Endothelial cell of umbilical vein (primary cell): ENCODE data around the gene DCAF5. TPM values are rescaled to one million over a fixed set of nuclear protein-coding genes. Genes with fewer than 3 reads are reported as not detected.

Experiments used
- BruUV-seq: library from RNA; stranded (reverse); fragments of 400-500 nt; replicated peaks from 2 replicates; lab custom pipeline; 2021; lab: Mats Ljungman, UMichigan
- CTCF ChIA-PET: fragments of 300-600, 350-600 bp; sonication (Branson Sonifier 250); formaldehyde crosslinking; loops from one replicate; lab custom pipeline; 2021; ENCODE audit warnings: antibody characterized with exemption, inconsistent platforms; lab: Charles Lee
- POLR2A ChIA-PET: fragments of 300-600, 350-600 bp; sonication (Branson Sonifier 250); formaldehyde crosslinking; loops from one replicate; lab custom pipeline; 2021; ENCODE audit warnings: antibody characterized with exemption, inconsistent platforms; lab: Charles Lee
- DNase-seq: peaks from one replicate; pipeline ENCODE4 v3.0.0-alpha.2; 2011; ENCODE audit warnings: low read depth, low spot score
- FAIRE-seq: peaks from 2 replicates; lab custom pipeline; 2011; peaks lifted over from hg19 to GRCh38; lab: Jason Lieb, UNC
- H2AFZ ChIP-seq: 2 replicates; pipeline ENCODE4 v1.6.0; 2012; ENCODE audit warnings: low read depth, low read length, control low read depth, inconsistent platforms
- H3K27ac ChIP-seq: 2 replicates; pipeline ENCODE4 v1.5.1; 2011; ENCODE audit warnings: low read depth, mild to moderate bottlenecking, control low read depth, low read length, moderate library complexity; ENCODE audit not compliant: insufficient read depth
- H3K27me3 ChIP-seq, 2 experiments: 2 replicates each; pipeline versions ENCODE4 v1.6.0 to v1.6.1; 2011; ENCODE audit warnings: low read length in 2 of 2, mixed read lengths in 1 of 2; ENCODE audit not compliant: control insufficient read depth in 2 of 2, insufficient read depth in 2 of 2
- H3K36me3 ChIP-seq, 2 experiments: 2 replicates in 1 of 2; 3 replicates in 1 of 2; pipeline ENCODE4 v1.5.1; 2011; ENCODE audit warnings: low read length in 2 of 2, mild to moderate bottlenecking in 1 of 2, moderate library complexity in 1 of 2; ENCODE audit not compliant: control insufficient read depth in 2 of 2, insufficient read depth in 2 of 2; ENCODE audit errors: extremely low read depth in 1 of 2
- H3K4me1 ChIP-seq: 3 replicates; pipeline ENCODE4 v1.5.1; 2011; ENCODE audit warnings: mild to moderate bottlenecking, low read length; ENCODE audit not compliant: control insufficient read depth, insufficient read depth; ENCODE audit errors: extremely low read depth
- H3K4me2 ChIP-seq: 2 replicates; pipeline ENCODE4 v1.6.1; 2011; ENCODE audit warnings: low read length, control low read depth, mixed read lengths; ENCODE audit not compliant: insufficient read depth
- H3K4me3 ChIP-seq, 3 experiments: fragments of 200-600 bp in 1 of 3; sonication (generic), shearing (Covaris generic) in 1 of 3; replicated peaks in 1 of 3; 2 replicates each; pipeline ENCODE4 v1.5.1; 2011 to 2016; ENCODE audit warnings: control low read depth in 3 of 3, low read length in 3 of 3, mild to moderate bottlenecking in 2 of 3, inconsistent platforms in 1 of 3, low read depth in 1 of 3, moderate library complexity in 1 of 3; ENCODE audit not compliant: insufficient read depth in 1 of 3
- H3K79me2 ChIP-seq: 2 replicates; pipeline ENCODE4 v1.6.0; 2012; ENCODE audit warnings: low read length, inconsistent platforms; ENCODE audit not compliant: control insufficient read depth, insufficient read depth
- H3K9ac ChIP-seq: replicated peaks from 2 replicates; pipeline ENCODE3; 2011; ENCODE audit warnings: low read length, control low read depth; ENCODE audit not compliant: insufficient read depth; ENCODE audit errors: extremely low read depth
- H3K9me1 ChIP-seq: replicated peaks from 3 replicates; pipeline ENCODE4 v1.6.0; 2011; ENCODE audit warnings: mild to moderate bottlenecking, low read length; ENCODE audit not compliant: control insufficient read depth, insufficient read depth; ENCODE audit errors: extremely low read depth
- H3K9me3 ChIP-seq: replicated peaks from 2 replicates; pipeline ENCODE4 v1.5.1; 2012; ENCODE audit warnings: low read length, inconsistent platforms; ENCODE audit not compliant: control insufficient read depth, insufficient read depth
- H4K20me1 ChIP-seq: replicated peaks from 2 replicates; pipeline ENCODE3; 2011; ENCODE audit warnings: mild to moderate bottlenecking, low read length; ENCODE audit not compliant: control insufficient read depth, insufficient read depth; ENCODE audit errors: extremely low read depth
- EZH2 ChIP-seq: IDR thresholded peaks from 2 replicates; pipeline ENCODE4 v1.6.1; 2012; ENCODE audit warnings: borderline replicate concordance, low read depth, mild to moderate bottlenecking, moderate library complexity, low read length, inconsistent platforms; ENCODE audit not compliant: severe bottlenecking
- FOS ChIP-seq: IDR thresholded peaks from 2 replicates; pipeline ENCODE4 v1.6.1; 2011; ENCODE audit warnings: mild to moderate bottlenecking, low read length, moderate library complexity, borderline replicate concordance; ENCODE audit not compliant: insufficient read depth
- GATA2 ChIP-seq: IDR thresholded peaks from 2 replicates; pipeline ENCODE4 v1.7.0; 2011; ENCODE audit warnings: low read depth, mild to moderate bottlenecking, moderate library complexity, mixed read lengths, low read length; ENCODE audit not compliant: insufficient read length, insufficient read depth
- JUN ChIP-seq: IDR thresholded peaks from 2 replicates; pipeline ENCODE4 v1.6.1; 2011; ENCODE audit warnings: borderline replicate concordance, low read depth; ENCODE audit not compliant: insufficient read length, insufficient read depth
- MYC ChIP-seq: IDR thresholded peaks from one replicate; pipeline ENCODE4 v1.6.1; 2011; ENCODE audit warnings: mild to moderate bottlenecking, low read depth, low read length
- POLR2A ChIP-seq: IDR thresholded peaks from 2 replicates; pipeline ENCODE4 v1.6.1; 2012; ENCODE audit warnings: low read depth, mild to moderate bottlenecking, control low read depth, low read length
- POLR2AphosphoS5 ChIP-seq: IDR thresholded peaks from 2 replicates; pipeline ENCODE4 v1.6.1; 2012; ENCODE audit warnings: low read depth, mild to moderate bottlenecking, control low read depth, low read length, moderate library complexity; ENCODE audit not compliant: insufficient read depth
- dilution Hi-C: fragments of 300-500 bp; cut with MboI; formaldehyde crosslinking; loops from one replicate; pipeline ENCODE4 v1.15.0; 2019; ENCODE audit warnings: low sequenced_read_pairs; ENCODE audit not compliant: extremely low pct_ligation_motif_present
- intact Hi-C: fragments of 100-400 bp; cut with micrococcal nuclease; formaldehyde crosslinking; loops from one replicate; pipeline ENCODE4 v1.10.0; 2022
- polyA plus RNA-seq, 4 experiments: library from polyadenylated mRNA; depleted of rRNA in 3 of 4; stranded (reverse) in 3 of 4; unstranded in 1 of 4; fragments of >200 nt; gene quantifications; 2 replicates each; pipeline versions ENCODE4 v1.2.1 to v1.2.3, GENCODE V29; 2011 to 2012; ENCODE audit warnings: missing spikeins in 1 of 4
- total RNA-seq: library from RNA; stranded (reverse); gene quantifications from 2 replicates; pipeline ENCODE4 v1.2.3, GENCODE V29; 2021
- TF ChIP-seq, protein P1 (sequence below): IDR thresholded peaks from 2 replicates; pipeline ENCODE4 v1.6.1; 2011; ENCODE audit not compliant: insufficient read depth, insufficient read length
- TF ChIP-seq, protein P2 (sequence below), 2 donors: IDR thresholded peaks; 1 replicate in 1 of 2; 2 replicates in 1 of 2; pipeline ENCODE4 v1.5.1; 2011; ENCODE audit warnings: low read length in 2 of 2, mild to moderate bottlenecking in 2 of 2, moderate library complexity in 2 of 2, control low read depth in 1 of 2, inconsistent platforms in 1 of 2, low read depth in 1 of 2; ENCODE audit not compliant: insufficient read depth in 1 of 2; ENCODE audit errors: extremely low read depth in 1 of 2

The DCAF5 gene
- total and polyA plus RNA-seq, 2 donors (not counting 3 experiments of a cell fraction or from before 2014, with no cell fraction given), result 37.9 to 52.5 TPM

DNA sequence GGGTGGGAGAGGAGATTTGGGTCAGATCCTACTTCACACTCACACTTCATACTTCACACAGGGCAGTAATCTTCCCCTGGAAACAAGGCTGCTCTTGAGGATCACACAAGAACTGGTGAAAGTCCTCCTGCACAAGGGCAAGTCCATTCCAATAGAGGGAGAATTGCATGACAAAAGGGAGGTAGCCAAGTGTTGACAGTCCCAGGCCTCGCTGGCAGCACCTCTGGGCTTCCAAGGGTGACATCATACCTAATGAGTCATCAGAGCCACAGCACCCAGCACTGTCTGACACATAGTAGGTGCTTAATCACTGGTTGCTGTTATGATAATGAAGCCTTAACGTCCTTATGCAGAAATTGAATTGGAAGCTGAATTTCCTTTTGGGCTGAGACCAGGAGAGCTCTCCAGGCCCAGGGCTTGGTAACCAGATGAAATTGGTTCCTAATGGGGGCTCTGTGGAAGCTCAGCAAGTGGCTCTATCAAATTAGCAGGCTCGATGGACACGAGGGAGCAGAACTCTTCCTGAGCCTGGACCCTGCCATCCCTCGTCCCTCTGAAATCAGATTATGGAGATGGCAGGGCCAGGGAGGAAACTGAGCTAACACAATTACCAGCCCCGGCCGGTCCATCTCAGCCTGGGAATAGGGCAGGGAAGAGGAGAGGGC, 115.0 kb downstream of the DCAF5 start:
- Histone ChIP-seq H3K4me2 (peak overlapping the region; percentile 15), H4K20me1 (no peaks in the 10 kb centered on the region), H3K9ac (peak overlapping the region; percentile 62), H3K4me3 (no peak overlapping the region), H3K9me3 (no peaks in the 10 kb centered on the region), H3K79me2 (no peaks in the 10 kb centered on the region), H3K36me3 (no peaks in the 10 kb centered on the region), H3K4me1 (peaks cover 52% of the 10 kb centered on the region), H3K9me1 (no peaks in the 10 kb centered on the region), H3K27me3 (no peaks in the 10 kb centered on the region), H3K27ac (peak overlapping the region; percentile 93), H2AFZ (no peak overlapping the region)
- POLR2A ChIA-PET, result interaction anchor here (0.6 to 2.7 kb wide), 6 partner anchors 9 to 98 kb away, joined by 3 to 14 read pairs (median 4); no protein-coding TSS in a partner anchor
- DNase-seq (peak; percentile 76), FAIRE-seq (no peak)
- intact Hi-C loops, result loop anchor here (1.0 to 2.0 kb wide), 4 partner anchors 17 to 63 kb away; partner anchors contain the start of gene ACTN1
- TF ChIP-seq JUN (peak; percentile 95), FOS (peak; percentile 45), POLR2A (peak; percentile 29)
- TF ChIP-seq, protein P1, sequence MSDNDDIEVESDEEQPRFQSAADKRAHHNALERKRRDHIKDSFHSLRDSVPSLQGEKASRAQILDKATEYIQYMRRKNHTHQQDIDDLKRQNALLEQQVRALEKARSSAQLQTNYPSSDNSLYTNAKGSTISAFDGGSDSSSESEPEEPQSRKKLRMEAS, result no peak
- CTCF ChIA-PET, result interaction anchor here (0.8 to 4.1 kb wide), 19 partner anchors 9 to 127 kb away, joined by 3 to 25 read pairs (median 5); partner anchors contain the start of gene ACTN1
- dilution Hi-C loops, result no loop called here
- BruUV-seq, result TSS peak; percentile 56

DNA sequence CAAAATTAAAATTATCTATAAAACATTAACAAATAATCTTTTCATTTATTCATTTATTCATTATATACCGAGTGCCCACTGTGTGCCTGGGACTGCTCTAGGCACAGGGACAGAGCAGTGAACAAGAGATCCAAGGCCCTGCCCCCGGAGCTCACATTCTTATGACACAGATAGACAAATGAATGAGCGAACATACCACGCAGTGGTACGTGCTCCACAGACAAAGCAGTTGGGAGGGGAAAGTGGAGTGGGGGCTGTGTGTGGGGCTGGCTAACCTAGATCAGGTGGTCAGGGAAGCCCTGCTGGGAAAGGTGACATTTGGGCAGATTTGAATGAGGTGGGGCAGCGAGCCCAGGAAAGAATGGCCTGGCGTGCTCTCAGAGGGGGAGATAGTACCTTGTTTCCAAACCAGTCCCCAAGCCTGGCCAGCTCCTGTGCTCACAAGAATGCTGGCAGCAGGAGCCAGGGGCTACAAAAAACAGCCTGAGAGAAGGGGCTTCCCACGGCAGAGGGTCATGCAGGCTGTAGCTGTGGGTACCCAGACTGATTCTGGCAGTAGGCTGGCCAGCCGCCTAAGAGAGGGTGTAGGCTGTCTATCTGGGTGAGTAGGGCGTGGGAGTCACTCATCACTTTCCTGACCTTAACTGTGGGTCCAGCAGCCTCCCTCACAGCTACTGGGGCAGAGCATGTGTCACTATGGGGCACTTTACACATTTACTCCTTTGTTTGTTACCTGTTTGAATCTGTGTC, 116.0 kb downstream of the DCAF5 start:
- TF ChIP-seq, protein P2, sequence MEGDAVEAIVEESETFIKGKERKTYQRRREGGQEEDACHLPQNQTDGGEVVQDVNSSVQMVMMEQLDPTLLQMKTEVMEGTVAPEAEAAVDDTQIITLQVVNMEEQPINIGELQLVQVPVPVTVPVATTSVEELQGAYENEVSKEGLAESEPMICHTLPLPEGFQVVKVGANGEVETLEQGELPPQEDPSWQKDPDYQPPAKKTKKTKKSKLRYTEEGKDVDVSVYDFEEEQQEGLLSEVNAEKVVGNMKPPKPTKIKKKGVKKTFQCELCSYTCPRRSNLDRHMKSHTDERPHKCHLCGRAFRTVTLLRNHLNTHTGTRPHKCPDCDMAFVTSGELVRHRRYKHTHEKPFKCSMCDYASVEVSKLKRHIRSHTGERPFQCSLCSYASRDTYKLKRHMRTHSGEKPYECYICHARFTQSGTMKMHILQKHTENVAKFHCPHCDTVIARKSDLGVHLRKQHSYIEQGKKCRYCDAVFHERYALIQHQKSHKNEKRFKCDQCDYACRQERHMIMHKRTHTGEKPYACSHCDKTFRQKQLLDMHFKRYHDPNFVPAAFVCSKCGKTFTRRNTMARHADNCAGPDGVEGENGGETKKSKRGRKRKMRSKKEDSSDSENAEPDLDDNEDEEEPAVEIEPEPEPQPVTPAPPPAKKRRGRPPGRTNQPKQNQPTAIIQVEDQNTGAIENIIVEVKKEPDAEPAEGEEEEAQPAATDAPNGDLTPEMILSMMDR (IDR thresholded peaks at IDR 0.05; ENCODE audit: extremely low read depth in 1 of 2, insufficient read depth in 1 of 2, low read depth in 1 of 2, low read length in 2 of 2), result no peak
- no peak for TF ChIP-seq GATA2
- TF ChIP-seq, protein P1, result no peak
- TF ChIP-seq JUN, result no peak
- no peak for TF ChIP-seq POLR2A
- TF ChIP-seq MYC, result no peak
- TF ChIP-seq POLR2AphosphoS5, result no peak
- TF ChIP-seq EZH2, result no peak
- TF ChIP-seq FOS, result no peak
- no peaks in the 10 kb centered on the region for H3K36me3 ChIP-seq
- no peaks in the 10 kb centered on the region for H3K27me3 ChIP-seq
- peak overlapping the region; percentile 93 for H3K27ac ChIP-seq
- no peak overlapping the region for H3K9ac ChIP-seq
- no peak overlapping the region for H2AFZ ChIP-seq
- peaks cover 49% of the 10 kb centered on the region for H3K4me1 ChIP-seq
- FAIRE-seq, result no peak
- H3K9me3 ChIP-seq, result no peaks in the 10 kb centered on the region
- BruUV-seq, result no TSS peak
- intact Hi-C loops, result no loop called here
- H4K20me1 ChIP-seq, result no peaks in the 10 kb centered on the region
- H3K79me2 ChIP-seq, result no peaks in the 10 kb centered on the region
- no peak overlapping the region for H3K4me3 ChIP-seq
- CTCF ChIA-PET, result interaction anchor here (2.2 to 4.1 kb wide), 4 partner anchors 14 to 64 kb away, joined by 9 to 25 read pairs (median 16); no protein-coding TSS in a partner anchor
- no peak for DNase-seq
- POLR2A ChIA-PET, result interaction anchor here (2.7 kb wide), 1 partner anchor 59 kb away, joined by 14 read pairs; no protein-coding TSS in a partner anchor
- dilution Hi-C loops, result no loop called here
- H3K9me1 ChIP-seq, result no peaks in the 10 kb centered on the region
- H3K4me2 ChIP-seq, result no peak overlapping the region
